ENCODE results near the gene ELOVL1.

DNA sequence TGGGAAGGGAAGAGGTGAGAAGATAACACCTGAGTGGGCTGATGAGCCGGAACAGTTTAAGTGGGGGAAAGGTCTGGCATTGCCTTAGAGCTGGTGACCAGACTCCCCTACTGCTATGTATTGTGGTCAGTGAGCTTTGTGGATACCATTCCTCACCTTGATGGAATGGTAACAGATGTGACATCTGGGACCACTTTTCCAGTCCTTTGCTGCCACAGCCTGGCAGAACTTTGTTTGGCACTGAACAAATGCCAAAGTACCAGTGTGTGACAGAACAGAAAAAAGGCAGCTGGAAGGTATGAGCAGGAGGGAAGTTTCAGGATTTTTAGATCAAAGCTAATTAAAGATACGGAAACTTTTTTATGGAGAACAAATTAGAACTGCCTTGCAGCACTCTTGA, 15.6 kb upstream of the ELOVL1 start:
- TF ChIP-seq, protein P1, sequence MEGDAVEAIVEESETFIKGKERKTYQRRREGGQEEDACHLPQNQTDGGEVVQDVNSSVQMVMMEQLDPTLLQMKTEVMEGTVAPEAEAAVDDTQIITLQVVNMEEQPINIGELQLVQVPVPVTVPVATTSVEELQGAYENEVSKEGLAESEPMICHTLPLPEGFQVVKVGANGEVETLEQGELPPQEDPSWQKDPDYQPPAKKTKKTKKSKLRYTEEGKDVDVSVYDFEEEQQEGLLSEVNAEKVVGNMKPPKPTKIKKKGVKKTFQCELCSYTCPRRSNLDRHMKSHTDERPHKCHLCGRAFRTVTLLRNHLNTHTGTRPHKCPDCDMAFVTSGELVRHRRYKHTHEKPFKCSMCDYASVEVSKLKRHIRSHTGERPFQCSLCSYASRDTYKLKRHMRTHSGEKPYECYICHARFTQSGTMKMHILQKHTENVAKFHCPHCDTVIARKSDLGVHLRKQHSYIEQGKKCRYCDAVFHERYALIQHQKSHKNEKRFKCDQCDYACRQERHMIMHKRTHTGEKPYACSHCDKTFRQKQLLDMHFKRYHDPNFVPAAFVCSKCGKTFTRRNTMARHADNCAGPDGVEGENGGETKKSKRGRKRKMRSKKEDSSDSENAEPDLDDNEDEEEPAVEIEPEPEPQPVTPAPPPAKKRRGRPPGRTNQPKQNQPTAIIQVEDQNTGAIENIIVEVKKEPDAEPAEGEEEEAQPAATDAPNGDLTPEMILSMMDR (conservative IDR thresholded peaks at IDR 0.05) = no peak; the same call in 1 of the 2 replicates
- TF ChIP-seq ZFX (IDR thresholded peaks at IDR 0.05) = no peak

Measured in C4-2B (cell line).